ENCODE results near the gene ARHGEF10L. TPM values are rescaled to one million over a fixed set of nuclear protein-coding genes. Genes with fewer than 3 reads are reported as not detected.
A peak's percentile ranks its signal among the peaks of the same experiment; 100 is the strongest.

The ARHGEF10L gene
- total and polyA plus RNA-seq, 4 donors = 20.7 to 61.0 (median 42.1) TPM

- no peaks in the 10 kb centered on the region for H3K36me3 ChIP-seq (ENCODE audit: control insufficient read depth, insufficient read depth, low read length)
- H3K4me3 ChIP-seq (ENCODE audit: low read depth, low read length) = no peak overlapping the region
- H3K27ac ChIP-seq (ENCODE audit: low read depth, low read length) = peak overlapping the region; percentile 95
- 36% methylated on average over 8 of the region's 8 CpGs for WGBS (ENCODE audit: insufficient coverage)
- H3K27me3 ChIP-seq (ENCODE audit: control insufficient read depth, insufficient read depth, low read length) = no peaks in the 10 kb centered on the region
- DNase-seq (ENCODE audit: low read depth in 4 of 6, low spot score in 6 of 6) = peak in 2 of 6 donors; percentile 47 to 83
- H3K4me1 ChIP-seq (ENCODE audit: control insufficient read depth, insufficient read depth, low read length) = peaks cover 53% of the 10 kb centered on the region
- H3K9me3 ChIP-seq (ENCODE audit: control insufficient read depth, insufficient read depth, low read length) = no peaks in the 10 kb centered on the region
Observed at GRCh38 chr1:17531682-17532487, 7.6 kb upstream of the ARHGEF10L start.

- 100% methylated on average over 2 of the region's 4 CpGs for WGBS (ENCODE audit: insufficient coverage)
- DNase-seq (ENCODE audit: low read depth in 4 of 6, low spot score in 6 of 6) = no peak
- peak overlapping the region; percentile 95 for H3K27ac ChIP-seq (ENCODE audit: low read depth, low read length)
Observed at GRCh38 chr1:17533201-17533600, 6.3 kb upstream of the ARHGEF10L start.

DNA sequence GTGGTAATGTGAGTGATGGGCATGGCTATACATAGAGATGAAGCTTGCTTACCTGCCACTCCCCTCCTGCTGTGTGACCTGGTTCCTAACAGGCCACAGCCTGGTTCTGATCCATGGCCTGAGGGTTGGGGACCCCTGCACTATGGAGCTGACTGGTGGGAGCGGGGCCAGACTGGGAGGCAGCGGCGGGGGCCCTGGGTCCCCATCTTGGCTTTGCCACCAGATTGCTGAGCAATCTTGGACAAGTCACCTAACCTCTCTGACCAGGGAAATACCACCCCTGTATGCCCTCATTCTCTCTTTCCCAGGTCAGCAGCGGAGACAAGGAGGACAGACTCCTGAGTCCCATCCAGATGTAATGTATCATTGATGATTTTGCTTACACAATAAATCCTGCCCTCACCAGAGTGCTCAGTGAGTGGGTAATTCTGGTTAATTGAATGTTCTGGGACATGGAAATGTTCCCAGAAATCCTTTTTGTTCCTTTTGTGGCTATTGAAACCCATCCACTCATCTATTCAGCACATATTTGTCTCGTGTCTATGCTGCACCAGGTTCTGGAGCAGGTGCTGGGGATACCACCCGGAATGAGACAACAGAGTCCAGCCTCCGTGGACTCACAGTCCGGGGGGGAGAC is 4.1 kb upstream of the ARHGEF10L start:
- Histone ChIP-seq H3K27me3 (ENCODE audit: control insufficient read depth, insufficient read depth, low read length) (no peaks in the 10 kb centered on the region), H3K36me3 (ENCODE audit: control insufficient read depth, insufficient read depth, low read length) (no peaks in the 10 kb centered on the region), H3K4me1 (ENCODE audit: control insufficient read depth, insufficient read depth, low read length) (peaks cover 72% of the 10 kb centered on the region), H3K4me3 (ENCODE audit: low read depth, low read length) (no peak overlapping the region), H3K9me3 (ENCODE audit: control insufficient read depth, insufficient read depth, low read length) (no peaks in the 10 kb centered on the region), H3K27ac (ENCODE audit: low read depth, low read length) (no peak overlapping the region)
- peak in 1 of 6 donors; percentile 52 for DNase-seq (ENCODE audit: low read depth in 4 of 6, low spot score in 6 of 6)
- 71% methylated on average over 7 of the region's 8 CpGs for WGBS (ENCODE audit: insufficient coverage)

More at GRCh38 chr1:17533201-17533600, 6.3 kb upstream of the ARHGEF10L start:
- Histone ChIP-seq H3K27me3 (ENCODE audit: control insufficient read depth, insufficient read depth, low read length) (no peaks in the 10 kb centered on the region), H3K4me1 (ENCODE audit: control insufficient read depth, insufficient read depth, low read length) (peaks cover 57% of the 10 kb centered on the region), H3K36me3 (ENCODE audit: control insufficient read depth, insufficient read depth, low read length) (no peaks in the 10 kb centered on the region), H3K9me3 (ENCODE audit: control insufficient read depth, insufficient read depth, low read length) (no peaks in the 10 kb centered on the region), H3K4me3 (ENCODE audit: low read depth, low read length) (no peak overlapping the region)

DNA sequence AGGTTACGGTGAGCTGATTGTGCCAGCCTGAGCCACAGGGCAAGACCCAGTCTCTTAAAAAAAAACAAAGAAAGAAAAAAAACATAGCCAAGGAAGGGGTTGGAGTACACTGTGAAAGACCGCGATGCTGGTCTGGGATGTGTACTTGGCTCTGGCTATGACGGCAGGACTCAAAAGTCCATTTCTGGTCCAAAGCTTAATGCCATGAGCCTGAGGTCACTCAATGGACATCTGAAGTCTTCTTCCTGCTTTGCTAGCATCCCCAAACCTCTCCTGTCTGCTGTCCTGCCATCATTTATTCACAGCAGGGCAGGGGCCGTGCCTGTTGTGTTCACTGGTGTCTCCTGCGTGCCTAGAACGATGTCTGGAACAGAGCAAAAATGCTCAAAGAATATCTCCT is 1.5 kb upstream of the ARHGEF10L start:
- Histone ChIP-seq H3K9me3 (ENCODE audit: control insufficient read depth, insufficient read depth, low read length) (no peaks in the 10 kb centered on the region), H3K27ac (ENCODE audit: low read depth, low read length) (peak overlapping the region; percentile 81), H3K36me3 (ENCODE audit: control insufficient read depth, insufficient read depth, low read length) (no peaks in the 10 kb centered on the region), H3K27me3 (ENCODE audit: control insufficient read depth, insufficient read depth, low read length) (no peaks in the 10 kb centered on the region), H3K4me3 (ENCODE audit: low read depth, low read length) (no peak overlapping the region), H3K4me1 (ENCODE audit: control insufficient read depth, insufficient read depth, low read length) (peaks cover 75% of the 10 kb centered on the region)
- 34% methylated on average over 6 of the region's 7 CpGs for WGBS (ENCODE audit: insufficient coverage)
- DNase-seq (ENCODE audit: low read depth in 4 of 6, low spot score in 6 of 6) = no peak

DNA sequence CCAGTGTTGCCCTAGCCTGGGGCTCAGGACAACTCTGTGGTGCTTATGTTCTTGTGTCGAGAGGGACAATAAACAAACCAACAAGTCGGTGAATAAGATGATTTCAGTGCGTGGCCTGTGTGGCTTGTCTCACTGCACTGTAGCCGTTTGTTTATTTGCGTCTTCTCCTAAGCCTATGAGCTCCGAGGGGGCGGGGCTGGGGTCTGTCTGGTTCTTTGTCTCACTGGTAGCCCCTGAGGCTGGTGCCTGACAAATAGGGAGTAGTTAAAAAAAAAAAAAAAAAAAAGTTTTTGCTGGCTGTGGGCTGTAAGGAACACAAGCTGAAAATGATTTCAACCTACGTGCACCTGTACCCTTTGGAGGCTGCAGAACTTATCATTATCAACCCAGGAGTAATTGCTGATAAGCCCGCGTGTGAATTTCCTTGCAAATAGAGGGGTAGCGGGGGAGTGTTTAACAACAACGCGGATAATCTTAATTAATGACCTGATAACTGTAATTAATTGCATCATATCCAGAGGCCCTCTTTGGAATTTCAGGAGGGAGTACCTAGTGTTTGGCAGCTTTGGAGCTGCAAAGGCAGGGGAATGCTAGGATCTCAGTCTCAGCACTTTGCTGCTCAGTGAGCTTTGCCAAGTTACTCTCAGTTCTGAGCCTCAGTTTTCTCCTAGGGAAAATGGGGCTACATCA is 925 bp upstream of the ARHGEF10L start:
- WGBS (ENCODE audit: insufficient coverage) = 0% methylated on average over 6 of the region's 13 CpGs
- Histone ChIP-seq H3K36me3 (ENCODE audit: control insufficient read depth, insufficient read depth, low read length) (no peaks in the 10 kb centered on the region), H3K27me3 (ENCODE audit: control insufficient read depth, insufficient read depth, low read length) (no peaks in the 10 kb centered on the region), H3K4me3 (ENCODE audit: low read depth, low read length) (peak overlapping the region; percentile 32), H3K9me3 (ENCODE audit: control insufficient read depth, insufficient read depth, low read length) (no peaks in the 10 kb centered on the region), H3K4me1 (ENCODE audit: control insufficient read depth, insufficient read depth, low read length) (peaks cover 72% of the 10 kb centered on the region), H3K27ac (ENCODE audit: low read depth, low read length) (peak overlapping the region; percentile 81)
- peak in 2 of 6 donors; percentile 95 to 97 for DNase-seq (ENCODE audit: low read depth in 4 of 6, low spot score in 6 of 6)

DNA sequence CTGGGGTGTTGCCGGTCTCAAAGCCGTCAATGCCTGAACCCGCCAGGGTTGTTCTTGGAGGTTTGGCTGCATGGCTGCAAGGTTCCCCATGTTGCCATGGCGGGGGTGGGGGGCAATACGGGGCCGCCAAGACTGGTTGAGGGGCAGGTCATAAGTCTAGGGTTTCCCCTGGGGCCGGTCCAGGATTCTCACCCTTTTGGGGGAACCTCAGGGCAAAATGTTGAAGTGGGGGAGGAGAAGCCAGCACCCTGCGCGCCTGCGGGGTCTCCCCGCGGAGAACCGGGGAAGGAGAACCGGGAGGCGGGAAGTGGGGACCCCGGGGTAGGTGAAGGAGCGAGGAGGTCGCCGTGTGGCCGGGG is 401 bp upstream of the ARHGEF10L start:
- peak in 1 of 6 donors; percentile 48 for DNase-seq (ENCODE audit: low read depth in 4 of 6, low spot score in 6 of 6)
- H3K4me3 ChIP-seq (ENCODE audit: low read depth, low read length) = peak overlapping the region; percentile 32
- 4% methylated on average over 20 of the region's 20 CpGs for WGBS (ENCODE audit: insufficient coverage)
- no peaks in the 10 kb centered on the region for H3K36me3 ChIP-seq (ENCODE audit: control insufficient read depth, insufficient read depth, low read length)
- no peaks in the 10 kb centered on the region for H3K9me3 ChIP-seq (ENCODE audit: control insufficient read depth, insufficient read depth, low read length)
- no peaks in the 10 kb centered on the region for H3K27me3 ChIP-seq (ENCODE audit: control insufficient read depth, insufficient read depth, low read length)
- H3K27ac ChIP-seq (ENCODE audit: low read depth, low read length) = peak overlapping the region; percentile 81
- peaks cover 67% of the 10 kb centered on the region for H3K4me1 ChIP-seq (ENCODE audit: control insufficient read depth, insufficient read depth, low read length)

DNA sequence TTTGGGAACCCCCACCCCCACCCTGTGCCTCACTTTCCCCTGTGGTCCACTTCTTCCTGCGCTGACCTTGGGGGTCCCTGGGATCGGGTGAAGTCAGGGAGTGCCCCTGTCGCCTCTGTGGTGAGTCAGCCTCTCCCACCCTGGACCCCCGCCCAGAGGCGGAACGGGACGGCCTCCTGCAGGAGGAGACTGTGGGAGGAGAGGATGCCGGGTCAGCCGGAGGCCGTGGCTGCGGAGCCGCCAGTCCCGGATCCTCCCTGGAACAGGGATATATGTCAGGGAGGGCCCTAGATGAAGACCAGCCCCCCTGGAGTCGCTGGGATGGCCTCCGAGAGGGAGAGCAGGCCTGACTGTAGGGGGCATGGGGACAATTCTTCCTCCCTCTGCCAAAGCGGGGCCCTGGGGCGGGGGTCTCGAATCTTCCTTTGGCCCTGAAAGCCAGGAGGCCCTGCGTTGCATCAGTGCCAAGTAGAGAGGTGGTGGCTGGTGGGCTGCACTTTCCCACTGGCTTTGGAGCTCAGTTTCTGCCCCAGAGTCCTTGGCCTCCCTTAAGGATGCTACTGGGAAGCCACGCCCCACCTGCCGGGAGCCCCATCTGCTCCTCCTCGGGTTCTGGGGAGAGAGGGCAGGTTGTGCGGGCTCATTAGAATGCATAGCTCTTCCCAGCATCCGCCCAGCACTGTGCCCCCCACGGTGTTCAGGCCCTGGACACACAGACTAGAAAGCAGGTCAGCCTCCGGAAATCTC is 930 bp downstream of the ARHGEF10L start:
- no peaks in the 10 kb centered on the region for H3K36me3 ChIP-seq (ENCODE audit: control insufficient read depth, insufficient read depth, low read length)
- no peaks in the 10 kb centered on the region for H3K27me3 ChIP-seq (ENCODE audit: control insufficient read depth, insufficient read depth, low read length)
- no peaks in the 10 kb centered on the region for H3K9me3 ChIP-seq (ENCODE audit: control insufficient read depth, insufficient read depth, low read length)
- WGBS (ENCODE audit: insufficient coverage) = 2% methylated on average over 19 of the region's 26 CpGs
- DNase-seq (ENCODE audit: low read depth in 4 of 6, low spot score in 6 of 6) = peak in 2 of 6 donors; percentile 87 to 91
- H3K27ac ChIP-seq (ENCODE audit: low read depth, low read length) = peak overlapping the region; percentile 94
- peaks cover 69% of the 10 kb centered on the region for H3K4me1 ChIP-seq (ENCODE audit: control insufficient read depth, insufficient read depth, low read length)
- H3K4me3 ChIP-seq (ENCODE audit: low read depth, low read length) = peak overlapping the region; percentile 74

GRCh38 chr1:17542645-17543044 is 3.1 kb downstream of the ARHGEF10L start:
- Histone ChIP-seq H3K4me3 (ENCODE audit: low read depth, low read length) (no peak overlapping the region), H3K4me1 (ENCODE audit: control insufficient read depth, insufficient read depth, low read length) (peaks cover 68% of the 10 kb centered on the region), H3K36me3 (ENCODE audit: control insufficient read depth, insufficient read depth, low read length) (no peaks in the 10 kb centered on the region), H3K27ac (ENCODE audit: low read depth, low read length) (no peak overlapping the region), H3K9me3 (ENCODE audit: control insufficient read depth, insufficient read depth, low read length) (no peaks in the 10 kb centered on the region), H3K27me3 (ENCODE audit: control insufficient read depth, insufficient read depth, low read length) (no peaks in the 10 kb centered on the region)
- DNase-seq (ENCODE audit: low read depth in 4 of 6, low spot score in 6 of 6) = no peak
- WGBS (ENCODE audit: insufficient coverage) = 88% methylated on average over 6 of the region's 7 CpGs

- Histone ChIP-seq H3K36me3 (ENCODE audit: control insufficient read depth, insufficient read depth, low read length) (peaks cover 4% of the 10 kb centered on the region), H3K4me1 (ENCODE audit: control insufficient read depth, insufficient read depth, low read length) (peaks cover 53% of the 10 kb centered on the region), H3K27ac (ENCODE audit: low read depth, low read length) (peak overlapping the region; percentile 27), H3K9me3 (ENCODE audit: control insufficient read depth, insufficient read depth, low read length) (no peaks in the 10 kb centered on the region), H3K4me3 (ENCODE audit: low read depth, low read length) (no peak overlapping the region), H3K27me3 (ENCODE audit: control insufficient read depth, insufficient read depth, low read length) (no peaks in the 10 kb centered on the region)
- DNase-seq (ENCODE audit: low read depth in 4 of 6, low spot score in 6 of 6) = peak in 1 of 6 donors; percentile 45
- no CpG with 5 or more reads among the region's 6 CpGs for WGBS (ENCODE audit: insufficient coverage)
Observed at GRCh38 chr1:17544776-17545350, 5.4 kb downstream of the ARHGEF10L start.
